Measurements from ENCODE around the gene KIRREL1.

Gene KIRREL1

GRCh38 chr1:158148468-158148867 lies 155.0 kb downstream of the KIRREL1 start:
- DNase-seq = no peak

- no peak for DNase-seq
Measured at GRCh38 chr1:158149175-158149574, 155.7 kb downstream of the KIRREL1 start.

All from fibroblast of skin of right biceps (primary cell).